ENCODE results near the gene BST2.
A peak's percentile ranks its signal among the peaks of the same experiment; 100 is the strongest.

The BST2 gene

DNA sequence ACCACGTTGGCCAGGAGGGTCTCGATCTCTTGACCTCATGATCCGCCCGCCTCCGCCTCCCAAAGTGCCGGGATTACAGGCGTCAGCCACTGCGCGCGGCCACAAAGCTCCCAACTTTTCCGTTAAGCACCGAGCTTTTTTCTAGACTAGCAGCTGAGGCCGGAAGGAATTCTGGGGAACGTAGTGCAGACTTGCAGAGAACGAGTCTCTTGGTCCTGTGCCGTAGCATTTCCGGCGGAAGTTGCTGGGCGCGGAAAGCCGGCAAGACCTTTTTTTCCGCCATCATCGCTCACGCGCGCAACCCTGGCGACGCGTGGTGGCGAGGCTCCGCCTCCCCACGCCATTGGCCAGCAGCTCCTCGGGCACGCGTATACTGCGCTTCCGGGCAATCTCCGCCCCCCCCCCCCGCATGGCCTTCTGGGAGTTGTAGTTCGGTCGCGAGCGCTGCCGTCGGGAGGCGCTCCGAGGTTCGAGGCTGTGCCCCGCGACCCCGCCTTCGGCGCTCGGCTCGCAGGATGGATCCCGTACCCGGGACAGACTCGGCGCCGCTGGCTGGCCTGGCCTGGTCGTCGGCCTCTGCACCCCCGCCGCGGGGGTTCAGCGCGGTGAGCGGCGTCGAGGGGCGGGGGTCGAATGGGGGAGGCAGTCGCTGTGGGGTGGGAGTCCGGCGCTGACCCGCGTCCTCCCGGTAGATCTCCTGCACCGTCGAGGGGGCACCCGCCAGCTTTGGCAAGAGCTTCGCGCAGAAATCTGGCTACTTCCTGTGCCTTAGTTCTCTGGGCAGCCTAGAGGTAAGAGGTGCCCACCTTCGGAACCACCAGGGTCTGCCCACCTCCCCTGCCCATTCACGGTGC lies 14.4 kb upstream of the BST2 start, which contains the start of gene MVB12A:
Gene MVB12A (plus strand): TSS at position 427 of the 854 bp plus-strand sequence. CDS start 89 bp downstream, at position 516.
- DNase-seq (ENCODE audit: low spot score): peak; percentile 98

GRCh38 chr19:17419154-17419620 lies 13.8 kb upstream of the BST2 start:
- no peak for DNase-seq (ENCODE audit: low spot score)

- no peak for DNase-seq (ENCODE audit: low spot score)
Observed at GRCh38 chr19:17418710-17419109, 13.3 kb upstream of the BST2 start.

GRCh38 chr19:17415121-17415520 lies 9.7 kb upstream of the BST2 start:
- no peak for DNase-seq (ENCODE audit: low spot score)

DNA sequence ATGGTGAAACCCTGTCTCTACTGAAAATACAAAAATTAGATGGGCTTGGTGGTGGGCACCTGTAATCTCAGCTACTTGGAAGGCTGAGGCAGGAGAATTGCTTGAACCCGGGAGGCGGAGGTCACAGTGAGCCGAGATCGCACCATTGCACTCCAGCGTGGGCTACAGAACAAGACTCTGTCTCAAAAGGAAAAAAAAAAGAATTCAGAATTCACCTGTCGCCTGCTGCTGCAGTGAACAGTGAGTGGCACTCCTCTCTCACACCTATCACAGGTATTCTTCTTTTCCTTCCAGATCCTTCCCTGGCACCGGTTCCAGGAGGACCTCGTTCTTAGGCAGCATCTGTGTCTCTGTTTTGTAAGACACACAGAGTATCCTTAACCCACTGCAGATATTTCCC lies 8.7 kb upstream of the BST2 start:
- DNase-seq (ENCODE audit: low spot score): no peak

- DNase-seq (ENCODE audit: low spot score): peak; percentile 14
Observed at GRCh38 chr19:17411801-17412200, 6.4 kb upstream of the BST2 start.

DNA sequence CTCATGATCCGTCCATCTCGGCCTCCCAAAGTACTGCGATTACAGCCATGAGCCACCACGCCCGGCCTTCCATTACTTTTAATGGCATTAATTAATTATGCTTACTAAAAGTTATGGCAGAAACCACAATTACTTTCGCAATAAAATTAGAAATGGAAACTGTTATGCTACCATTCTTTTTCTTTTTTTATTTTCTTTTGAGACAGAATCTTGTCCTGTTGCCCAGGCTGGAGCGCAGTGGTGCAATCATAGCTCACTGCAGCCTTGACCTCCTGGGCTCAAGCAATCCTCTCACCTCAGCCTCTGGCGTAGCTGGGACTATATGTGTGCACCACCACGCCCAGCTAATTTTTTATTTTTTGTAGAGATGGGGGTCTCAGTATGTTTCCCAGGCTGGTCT lies 4.6 kb upstream of the BST2 start:
- DNase-seq (ENCODE audit: low spot score): no peak

- no peak for DNase-seq (ENCODE audit: low spot score)
Observed at GRCh38 chr19:17406887-17407196, 1.4 kb upstream of the BST2 start.

DNA sequence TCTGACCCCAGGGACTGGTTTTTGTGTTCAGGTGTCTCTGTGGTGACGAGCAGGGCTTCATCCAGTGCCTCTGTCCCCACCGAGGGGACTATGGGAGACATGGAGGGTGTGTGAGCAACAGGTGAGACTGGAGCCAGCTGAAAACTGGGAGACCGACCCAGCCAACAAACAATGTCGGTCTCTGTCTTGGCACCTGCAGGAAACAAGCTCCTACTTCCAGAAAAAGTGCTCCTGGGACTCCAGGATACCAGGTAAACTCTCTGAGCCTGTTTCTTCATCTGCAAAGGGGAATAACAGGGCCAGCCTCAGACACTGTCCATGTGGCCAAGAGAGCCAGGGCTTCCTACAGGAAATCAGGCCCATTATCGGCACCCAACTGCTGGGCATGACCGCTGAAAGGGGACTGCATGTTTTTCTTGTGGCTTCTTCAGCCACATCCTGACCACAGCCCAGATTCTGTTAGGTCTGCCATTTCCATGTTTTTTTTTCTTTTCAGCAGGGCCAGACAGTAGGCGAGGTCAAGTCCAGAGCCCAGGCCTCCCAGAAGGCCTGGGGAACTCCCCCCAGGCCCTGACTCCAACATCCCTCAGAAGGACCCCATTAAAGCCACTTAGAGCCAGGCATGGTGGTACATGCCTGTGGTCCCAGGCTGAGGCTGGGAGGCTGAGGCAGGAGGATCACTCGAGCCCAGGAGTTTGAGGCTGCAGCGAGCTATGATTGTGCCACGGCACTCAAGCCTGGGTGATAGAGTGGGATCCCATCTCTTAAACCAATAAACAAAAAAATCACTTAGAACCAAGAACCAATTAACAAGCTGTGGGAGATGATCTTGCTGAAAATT lies 836 bp upstream of the BST2 start:
- DNase-seq (ENCODE audit: low spot score): no peak

- DNase-seq (ENCODE audit: low spot score): no peak
Observed at GRCh38 chr19:17404621-17405249, 695 bp downstream of the BST2 start.

GRCh38 chr19:17404015-17404414 lies 1.4 kb downstream of the BST2 start:
- DNase-seq (ENCODE audit: low spot score): no peak

DNA sequence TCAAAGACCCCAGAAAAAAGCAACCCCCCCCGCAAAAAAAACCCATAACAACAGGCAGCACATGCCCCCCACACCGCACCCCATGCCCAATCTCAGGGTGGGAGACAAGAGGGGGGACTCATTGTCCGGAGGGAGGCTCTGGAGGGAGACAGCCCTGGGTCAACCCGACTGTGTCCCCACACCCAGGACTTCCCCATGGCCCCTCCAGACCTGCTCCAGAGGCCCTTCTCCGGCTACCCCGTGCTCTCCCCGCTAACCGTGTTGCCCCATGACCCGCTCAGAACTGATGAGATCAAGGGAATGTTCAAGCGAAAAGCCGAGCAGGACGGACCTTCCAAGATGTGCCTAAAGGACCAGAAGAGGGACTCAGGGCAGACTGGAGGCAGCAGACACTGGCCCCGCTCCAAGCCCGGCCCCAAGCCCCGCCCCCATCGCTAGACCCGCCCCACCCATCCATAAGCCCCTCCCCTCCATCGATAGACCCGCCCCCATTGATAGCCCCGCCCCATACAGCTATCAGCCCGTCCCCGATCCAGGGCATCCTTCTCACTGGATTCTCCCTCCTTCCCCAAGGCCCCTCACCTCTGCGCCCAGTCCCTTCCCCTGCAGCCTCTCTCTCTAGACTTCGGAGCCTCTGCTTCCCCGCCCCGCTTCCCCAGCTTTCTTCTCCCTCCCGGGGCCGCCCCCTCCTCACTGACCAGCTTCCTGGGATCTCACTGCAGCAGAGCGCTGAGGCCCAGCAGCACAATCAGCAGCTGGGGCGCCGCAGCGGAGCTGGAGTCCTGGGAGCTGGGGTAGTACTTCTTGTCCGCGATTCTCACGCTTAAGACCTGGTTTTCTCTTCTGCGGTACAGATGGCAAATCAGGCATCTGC lies 2.2 kb downstream of the BST2 start:
- DNase-seq (ENCODE audit: low spot score): peak; percentile 89

- DNase-seq (ENCODE audit: low spot score): no peak
Observed at GRCh38 chr19:17401628-17402027, 3.8 kb downstream of the BST2 start.

GRCh38 chr19:17398902-17399527 lies 6.4 kb downstream of the BST2 start:
- DNase-seq (ENCODE audit: low spot score): no peak

DNA sequence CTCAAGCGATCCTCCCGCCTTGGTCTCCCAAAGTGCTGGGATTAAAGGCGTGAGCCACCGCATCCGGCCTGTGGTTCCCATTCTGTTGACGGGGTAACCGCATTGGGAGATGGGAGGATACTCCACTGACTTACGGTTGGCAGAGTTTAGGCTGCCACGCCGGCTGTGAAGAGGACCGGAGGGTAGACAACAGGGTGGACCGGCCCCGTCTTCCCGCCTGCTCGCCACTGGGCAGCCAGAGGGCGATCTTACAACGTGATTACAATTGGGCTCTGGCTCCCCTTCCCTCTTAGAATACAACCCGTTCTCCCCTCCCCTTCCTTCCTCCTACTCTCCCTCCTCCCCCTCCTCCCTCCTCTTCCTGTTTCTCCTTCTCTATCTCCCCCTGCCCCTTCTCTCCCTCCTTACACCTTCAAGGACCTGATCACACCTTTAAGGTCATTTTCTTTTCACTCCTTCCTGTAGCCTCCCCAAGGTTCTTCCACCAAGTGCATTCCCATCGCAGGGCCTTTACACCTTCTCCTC lies 10.5 kb downstream of the BST2 start:
- DNase-seq (ENCODE audit: low spot score): peak; percentile 79

- DNase-seq (ENCODE audit: low spot score): no peak
Observed at GRCh38 chr19:17393914-17394313, 11.5 kb downstream of the BST2 start, which contains the start of gene CCDC194. Gene CCDC194 (minus strand): TSS chr19:17394196. CDS start chr19:17394158, 38 bp downstream.

DNA sequence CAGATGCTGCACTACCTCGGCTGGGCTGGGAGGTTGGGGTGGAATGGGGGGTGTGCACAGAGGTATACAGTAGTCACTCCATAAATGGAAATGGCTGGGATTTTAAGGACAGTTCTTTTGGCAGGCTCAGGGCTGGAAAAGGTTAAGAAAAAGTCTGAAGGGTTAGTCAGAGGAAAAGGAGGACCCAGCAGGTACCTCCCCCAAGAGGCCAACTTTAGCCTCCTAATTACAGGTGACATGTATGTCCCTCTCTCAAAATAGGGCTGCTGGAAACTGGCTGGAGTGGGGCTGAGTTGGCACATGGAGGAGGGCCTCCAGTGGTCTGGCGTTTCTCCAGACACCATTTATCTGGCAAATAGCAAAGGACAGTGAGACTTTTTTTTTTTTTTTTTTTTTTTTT lies 12.4 kb downstream of the BST2 start:
- no peak for DNase-seq (ENCODE audit: low spot score)

- DNase-seq (ENCODE audit: low spot score): no peak
Observed at GRCh38 chr19:17391371-17392151, 13.9 kb downstream of the BST2 start.

GRCh38 chr19:17390665-17391370 lies 14.6 kb downstream of the BST2 start:
- DNase-seq (ENCODE audit: low spot score): peak; percentile 98

Measured in D341Med (cell line).